Thyroid gland (tissue), 4 donors: ENCODE measurements around the gene TMPRSS6. TPM values are rescaled to one million over a fixed set of nuclear protein-coding genes. Genes with fewer than 3 reads are reported as not detected.

Experiments used
- DNase-seq, 2 donors: peaks; one replicate each; pipeline ENCODE4 v3.0.0-alpha.2; 2019
- H3K27ac ChIP-seq, 3 donors: fragments of 200-600 bp; sonication (generic); 1 replicate in 2 of 3; 2 replicates in 1 of 3; pipeline ENCODE4 v1.5.1; 2016 to 2019; ENCODE audit warnings: mild to moderate bottlenecking in 1 of 3, moderate library complexity in 1 of 3
- H3K27me3 ChIP-seq: fragments of 200-600 bp; sonication (generic); one replicate; pipeline ENCODE4 v1.5.1; 2019
- H3K36me3 ChIP-seq, 2 donors: fragments of 200-600 bp; sonication (generic); one replicate each; pipeline ENCODE4 v1.5.1; 2016 to 2019
- H3K4me1 ChIP-seq, 2 donors: fragments of 200-600 bp; sonication (generic); one replicate each; pipeline ENCODE4 v1.5.1; 2017 to 2019
- H3K4me3 ChIP-seq, 3 donors: fragments of 200-600 bp; sonication (generic); replicated peaks in 1 of 3; 1 replicate in 2 of 3; 2 replicates in 1 of 3; pipeline ENCODE4 v1.5.1; 2016; ENCODE audit warnings: mild to moderate bottlenecking in 1 of 3
- H3K9me3 ChIP-seq: fragments of 200-600 bp; sonication (generic); one replicate; pipeline ENCODE4 v1.5.1; 2017
- POLR2A ChIP-seq, 2 donors: fragments of 450-650 bp; IDR thresholded peaks; one replicate each; pipeline ENCODE4 v1.6.1; 2017; ENCODE audit warnings: antibody characterized with exemption in 2 of 2, mild to moderate bottlenecking in 2 of 2, moderate library complexity in 1 of 2
- WGBS, 2 donors: methylation state at CpG; one replicate each; pipeline ENCODE4 v1.1.5; 2017; 5-methylcytosine and 5-hydroxymethylcytosine counted together
- intact Hi-C: fragments of 100-400 bp; cut with DNase I; formaldehyde crosslinking; loops from one replicate; pipeline ENCODE4 v1.15.1; 2023
- total RNA-seq, 4 donors: library from RNA; depleted of rRNA; stranded (reverse); fragments of >200 nt; gene quantifications; one replicate each; pipeline ENCODE4 v1.2.3, GENCODE V29; 2016
- TF ChIP-seq, protein P1 (sequence below), 6 experiments: fragments of 200-600 bp in 3 of 6; fragments of 450-650 bp in 3 of 6; sonication (generic) in 3 of 6; IDR thresholded peaks; one replicate each; pipeline ENCODE4 v1.5.1; 2016 to 2019; ENCODE audit warnings: antibody characterized with exemption in 6 of 6, mild to moderate bottlenecking in 2 of 6, inconsistent platforms in 1 of 6, moderate library complexity in 1 of 6

TMPRSS6 gene
- total RNA-seq, 4 donors from 2014 or later = 0.50 TPM; not detected in 3

GRCh38 chr22:37080838-37081237 lies 28.7 kb downstream of the TMPRSS6 start:
- WGBS, 2 donors = 93 to 100% methylated on average over 9 of the region's 12 CpGs
- no peaks in the 10 kb centered on the region for H3K4me1 ChIP-seq
- no peak overlapping the region for H3K4me3 ChIP-seq
- no peak for DNase-seq
- no peak overlapping the region for H3K27ac ChIP-seq
- H3K27me3 ChIP-seq = no peaks in the 10 kb centered on the region
- intact Hi-C loops = loop anchor here (2.0 kb wide), 1 partner anchor 124 kb away; no protein-coding TSS in a partner anchor
- TF ChIP-seq POLR2A (IDR thresholded peaks at IDR 0.05) = no peak
- TF ChIP-seq, protein P1, sequence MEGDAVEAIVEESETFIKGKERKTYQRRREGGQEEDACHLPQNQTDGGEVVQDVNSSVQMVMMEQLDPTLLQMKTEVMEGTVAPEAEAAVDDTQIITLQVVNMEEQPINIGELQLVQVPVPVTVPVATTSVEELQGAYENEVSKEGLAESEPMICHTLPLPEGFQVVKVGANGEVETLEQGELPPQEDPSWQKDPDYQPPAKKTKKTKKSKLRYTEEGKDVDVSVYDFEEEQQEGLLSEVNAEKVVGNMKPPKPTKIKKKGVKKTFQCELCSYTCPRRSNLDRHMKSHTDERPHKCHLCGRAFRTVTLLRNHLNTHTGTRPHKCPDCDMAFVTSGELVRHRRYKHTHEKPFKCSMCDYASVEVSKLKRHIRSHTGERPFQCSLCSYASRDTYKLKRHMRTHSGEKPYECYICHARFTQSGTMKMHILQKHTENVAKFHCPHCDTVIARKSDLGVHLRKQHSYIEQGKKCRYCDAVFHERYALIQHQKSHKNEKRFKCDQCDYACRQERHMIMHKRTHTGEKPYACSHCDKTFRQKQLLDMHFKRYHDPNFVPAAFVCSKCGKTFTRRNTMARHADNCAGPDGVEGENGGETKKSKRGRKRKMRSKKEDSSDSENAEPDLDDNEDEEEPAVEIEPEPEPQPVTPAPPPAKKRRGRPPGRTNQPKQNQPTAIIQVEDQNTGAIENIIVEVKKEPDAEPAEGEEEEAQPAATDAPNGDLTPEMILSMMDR (IDR thresholded peaks at IDR 0.05) = no peak
- H3K36me3 ChIP-seq = no peaks in the 10 kb centered on the region
- H3K9me3 ChIP-seq = no peaks in the 10 kb centered on the region

DNA sequence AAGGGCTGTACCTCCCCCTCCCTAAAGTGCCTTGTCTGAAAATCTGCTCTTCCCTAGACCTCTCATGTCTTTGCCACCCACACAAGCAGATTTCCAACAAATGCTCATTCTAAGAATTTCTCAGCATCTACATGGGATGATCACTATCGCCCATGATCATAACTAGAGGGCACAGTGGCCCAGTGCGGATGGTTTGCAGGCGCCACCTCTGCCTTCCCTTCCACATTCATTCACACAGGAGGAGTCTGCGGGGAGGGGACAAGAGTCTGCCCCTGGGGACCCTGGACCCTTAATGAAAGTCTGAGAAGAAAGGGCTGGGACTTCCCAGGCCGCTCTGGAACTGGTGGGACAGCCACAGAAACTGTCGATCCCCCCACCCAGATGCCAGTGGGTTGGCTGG lies 29.1 kb downstream of the TMPRSS6 start:
- intact Hi-C loops = loop anchor here (2.0 kb wide), 1 partner anchor 124 kb away; no protein-coding TSS in a partner anchor
- 89 to 94% methylated on average over 6 of the region's 6 CpGs for WGBS, 2 donors

GRCh38 chr22:37079668-37080171 lies 29.8 kb downstream of the TMPRSS6 start:
- no peak overlapping the region for H3K4me3 ChIP-seq
- H3K36me3 ChIP-seq = no peaks in the 10 kb centered on the region
- H3K27me3 ChIP-seq = no peaks in the 10 kb centered on the region
- no peak overlapping the region for H3K27ac ChIP-seq
- intact Hi-C loops = loop anchor here (2.0 kb wide), 1 partner anchor 125 kb away; no protein-coding TSS in a partner anchor
- WGBS, 2 donors = 75 to 80% methylated on average over 14 to 15 of the region's 15 CpGs
- no peaks in the 10 kb centered on the region for H3K9me3 ChIP-seq
- TF ChIP-seq, protein P1 (IDR thresholded peaks at IDR 0.05) = no peak
- no peak for TF ChIP-seq POLR2A (IDR thresholded peaks at IDR 0.05)
- H3K4me1 ChIP-seq = no peaks in the 10 kb centered on the region
- DNase-seq = peak; percentile 9 to 27

More for the DNA sequence above, 29.1 kb downstream of the TMPRSS6 start:
- no peaks in the 10 kb centered on the region for H3K4me1 ChIP-seq
- DNase-seq = no peak
- no peaks in the 10 kb centered on the region for H3K27me3 ChIP-seq
- H3K4me3 ChIP-seq = no peak overlapping the region
- H3K27ac ChIP-seq = no peak overlapping the region
- no peaks in the 10 kb centered on the region for H3K9me3 ChIP-seq
- TF ChIP-seq, protein P1 (IDR thresholded peaks at IDR 0.05) = no peak
- no peak for TF ChIP-seq POLR2A (IDR thresholded peaks at IDR 0.05)
- no peaks in the 10 kb centered on the region for H3K36me3 ChIP-seq

- H3K27ac ChIP-seq = no peak overlapping the region
- TF ChIP-seq POLR2A (IDR thresholded peaks at IDR 0.05) = no peak
- WGBS, 2 donors = 39% methylated on average over 5 of the region's 5 CpGs
- no peaks in the 10 kb centered on the region for H3K27me3 ChIP-seq
- intact Hi-C loops = no loop called here
- H3K9me3 ChIP-seq = no peaks in the 10 kb centered on the region
- no peak for DNase-seq
- no peaks in the 10 kb centered on the region for H3K4me1 ChIP-seq
- no peak overlapping the region for H3K4me3 ChIP-seq
- H3K36me3 ChIP-seq = no peaks in the 10 kb centered on the region
These were observed 30.4 kb downstream of the TMPRSS6 start for GRCh38 chr22:37079158-37079557.

DNA sequence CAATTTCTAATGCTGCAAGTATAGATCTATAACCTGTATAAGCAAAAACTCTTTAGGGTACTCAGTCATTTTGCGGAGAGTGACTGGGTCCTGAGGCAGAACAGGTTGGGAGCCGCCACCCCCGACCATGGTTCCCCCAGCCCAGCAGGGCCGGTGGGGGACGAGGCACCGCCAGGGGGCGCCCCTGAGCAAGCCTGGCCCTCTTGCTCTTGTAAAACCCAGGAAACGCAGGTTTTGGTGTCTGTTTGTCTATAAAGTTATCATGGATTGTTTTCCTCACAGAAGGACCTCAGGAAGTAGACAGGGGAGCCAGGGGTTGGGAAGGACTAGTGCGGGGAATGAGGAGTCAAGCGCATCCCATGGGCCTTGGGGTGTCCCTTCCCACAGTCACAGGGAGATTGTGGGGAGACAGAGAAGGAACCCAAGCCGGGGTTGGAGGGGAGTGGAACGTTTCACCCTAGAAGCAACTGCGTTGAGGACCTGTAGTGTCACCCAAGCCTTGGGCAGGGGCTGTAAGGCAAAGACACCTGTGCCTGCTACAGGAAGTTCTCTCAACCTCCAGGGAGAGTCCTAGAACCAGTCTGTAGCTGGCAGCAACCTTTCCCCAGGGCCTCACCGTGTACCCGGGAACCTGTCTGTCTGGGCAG lies 31.6 kb downstream of the TMPRSS6 start:
- TF ChIP-seq POLR2A (IDR thresholded peaks at IDR 0.05) = no peak
- TF ChIP-seq, protein P1 (IDR thresholded peaks at IDR 0.05) = peak; percentile 62 to 98 (median 79)
- Histone ChIP-seq H3K4me1 (no peaks in the 10 kb centered on the region), H3K4me3 (no peak overlapping the region), H3K36me3 (no peaks in the 10 kb centered on the region), H3K27ac (no peak overlapping the region), H3K27me3 (no peaks in the 10 kb centered on the region), H3K9me3 (no peaks in the 10 kb centered on the region)
- DNase-seq = peak; percentile 60 to 63
- intact Hi-C loops = no loop called here
- 22% methylated on average over 15 of the region's 15 CpGs for WGBS, 2 donors
